GM13976 (cell line): ENCODE data around the gene TRAF1.

ENCODE experiments used
- DNase-seq: peaks from one replicate; pipeline ENCODE4 v3.0.0; 2012; ENCODE audit warnings: low spot score
- in situ Hi-C: fragments of 300-500 bp; cut with MboI; formaldehyde crosslinking; loops from one replicate; pipeline ENCODE4 v1.12.0; 2022; ENCODE audit warnings: low sequenced_read_pairs, mixed read lengths, inconsistent platforms; ENCODE audit not compliant: unreplicated experiment
- TF ChIP-seq, protein P1 (sequence below): IDR thresholded peaks from 2 replicates; pipeline ENCODE4 v1.5.1; 2012; ENCODE audit warnings: borderline replicate concordance, mild to moderate bottlenecking; ENCODE audit not compliant: insufficient read depth; ENCODE audit errors: extremely low read depth, missing control alignments, control extremely low read depth

Gene TRAF1

GRCh38 chr9:120901755-120902568 is 24.6 kb downstream of the TRAF1 start:
- in situ Hi-C loops, result no loop called here
- TF ChIP-seq, protein P1, sequence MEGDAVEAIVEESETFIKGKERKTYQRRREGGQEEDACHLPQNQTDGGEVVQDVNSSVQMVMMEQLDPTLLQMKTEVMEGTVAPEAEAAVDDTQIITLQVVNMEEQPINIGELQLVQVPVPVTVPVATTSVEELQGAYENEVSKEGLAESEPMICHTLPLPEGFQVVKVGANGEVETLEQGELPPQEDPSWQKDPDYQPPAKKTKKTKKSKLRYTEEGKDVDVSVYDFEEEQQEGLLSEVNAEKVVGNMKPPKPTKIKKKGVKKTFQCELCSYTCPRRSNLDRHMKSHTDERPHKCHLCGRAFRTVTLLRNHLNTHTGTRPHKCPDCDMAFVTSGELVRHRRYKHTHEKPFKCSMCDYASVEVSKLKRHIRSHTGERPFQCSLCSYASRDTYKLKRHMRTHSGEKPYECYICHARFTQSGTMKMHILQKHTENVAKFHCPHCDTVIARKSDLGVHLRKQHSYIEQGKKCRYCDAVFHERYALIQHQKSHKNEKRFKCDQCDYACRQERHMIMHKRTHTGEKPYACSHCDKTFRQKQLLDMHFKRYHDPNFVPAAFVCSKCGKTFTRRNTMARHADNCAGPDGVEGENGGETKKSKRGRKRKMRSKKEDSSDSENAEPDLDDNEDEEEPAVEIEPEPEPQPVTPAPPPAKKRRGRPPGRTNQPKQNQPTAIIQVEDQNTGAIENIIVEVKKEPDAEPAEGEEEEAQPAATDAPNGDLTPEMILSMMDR, result no peak
- no peak for DNase-seq

DNA sequence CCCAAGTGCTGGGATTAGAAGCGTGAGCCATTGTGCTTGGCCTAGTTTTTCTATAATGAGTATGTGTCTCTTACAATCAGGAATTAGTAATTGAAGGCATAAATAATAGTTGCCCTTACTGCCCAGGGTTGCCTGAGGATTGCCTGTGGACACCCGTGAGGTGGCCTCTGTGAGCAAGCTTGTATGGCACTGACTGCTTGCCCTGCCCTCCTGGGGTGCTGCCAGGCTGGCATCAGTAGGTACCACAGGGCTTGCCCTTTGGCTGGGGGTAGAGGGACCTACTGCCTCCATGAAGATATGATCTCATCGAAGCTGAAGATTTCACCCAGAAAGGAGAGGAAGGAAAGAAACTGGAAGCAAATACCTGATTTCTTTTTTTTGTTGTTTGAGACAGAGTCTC is 25.8 kb downstream of the TRAF1 start:
- TF ChIP-seq, protein P1, result no peak
- in situ Hi-C loops, result no loop called here
- DNase-seq, result no peak

DNA sequence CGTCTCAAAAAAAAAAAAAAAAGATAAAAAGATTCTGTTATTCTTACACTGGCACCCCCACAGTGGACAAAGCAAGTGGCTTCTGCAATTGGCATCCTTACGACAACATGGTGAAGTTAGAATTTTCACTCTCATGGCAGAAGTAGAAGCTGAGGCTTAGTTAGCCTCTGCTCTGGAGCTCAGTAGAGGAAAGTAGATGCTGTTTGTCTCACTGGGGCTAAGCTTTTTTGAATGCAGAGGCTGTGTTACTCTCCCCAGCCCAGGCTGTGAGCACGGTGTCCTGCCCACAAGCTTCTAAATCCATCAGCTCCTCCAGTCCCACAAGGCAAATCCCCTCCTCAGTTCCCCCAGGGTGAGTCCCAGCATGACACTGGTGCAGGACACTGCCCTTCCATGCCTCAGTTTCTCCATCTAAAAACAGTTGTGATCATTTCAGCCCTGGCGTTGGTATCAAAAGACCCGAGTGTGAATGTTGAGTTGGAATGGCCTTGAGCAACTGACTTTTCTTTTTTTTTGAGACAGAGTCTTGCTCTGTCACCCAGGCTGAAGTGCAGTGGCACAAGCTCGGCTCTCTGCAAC is 27.0 kb downstream of the TRAF1 start:
- in situ Hi-C loops, result no loop called here
- TF ChIP-seq, protein P1, result no peak
- DNase-seq, result no peak

- in situ Hi-C loops, result no loop called here
- TF ChIP-seq, protein P1, result no peak
- no peak for DNase-seq
Measured at GRCh38 chr9:120898396-120898795, 28.2 kb downstream of the TRAF1 start.

DNA sequence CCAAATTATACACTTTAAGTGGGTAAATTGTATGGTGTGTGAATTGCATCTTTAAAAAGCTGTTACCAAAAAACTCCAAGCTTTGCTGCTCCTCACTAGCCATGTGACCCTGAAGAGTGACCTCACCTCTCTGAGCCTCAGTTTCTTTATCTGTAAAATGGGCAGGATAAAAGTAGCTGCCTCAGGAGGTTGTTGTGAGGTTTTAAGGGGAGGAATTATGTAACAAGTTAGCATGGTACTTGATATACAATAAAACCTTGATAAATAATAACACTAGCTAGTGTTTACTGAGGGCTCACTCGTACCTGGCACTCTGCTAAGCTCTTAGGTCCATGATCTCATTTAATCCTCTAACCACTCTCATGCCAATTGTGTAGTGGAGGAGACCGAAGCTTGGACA is 30.6 kb downstream of the TRAF1 start:
- TF ChIP-seq, protein P1, result no peak
- DNase-seq, result no peak
- in situ Hi-C loops, result no loop called here

DNA sequence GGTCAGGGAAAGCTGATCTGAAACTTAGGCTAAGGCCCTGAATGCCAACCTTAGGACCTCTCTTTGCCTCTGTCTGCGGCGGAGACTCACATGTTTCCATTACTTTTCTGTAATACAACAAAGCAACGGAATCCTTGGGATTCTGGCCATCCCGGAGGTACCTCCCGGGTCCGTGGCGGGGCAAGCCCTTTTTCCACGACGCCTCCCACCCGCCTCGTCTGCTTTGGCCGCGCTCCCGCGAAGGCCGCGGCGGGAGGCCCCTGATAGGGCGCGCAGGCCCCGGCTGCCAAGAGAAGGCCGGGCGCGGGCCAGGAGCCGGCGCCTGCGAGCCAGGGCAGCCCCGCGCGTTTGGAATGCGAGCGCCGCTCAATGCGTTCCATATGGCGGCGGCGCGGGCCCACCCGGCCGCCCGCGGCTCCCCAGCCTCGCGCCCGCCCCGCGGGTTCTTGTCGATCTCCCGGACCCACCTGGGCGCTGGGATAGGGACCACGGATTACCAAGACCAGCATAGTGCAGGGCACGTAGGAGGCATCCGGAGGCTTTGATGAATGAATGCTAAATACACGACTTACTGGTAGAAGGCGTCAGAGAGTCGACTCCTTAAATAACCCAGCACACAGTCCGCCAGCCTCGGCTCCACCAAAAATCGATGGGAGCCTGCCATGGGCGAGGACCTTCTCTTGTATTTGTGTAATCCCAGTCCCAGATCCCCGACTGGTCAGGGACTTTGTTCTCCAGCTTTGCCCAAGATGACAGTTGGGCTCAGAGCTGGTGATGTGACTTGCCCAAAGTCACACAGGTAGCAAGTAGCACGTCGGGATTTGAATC is 32.1 kb downstream of the TRAF1 start:
- no peak for DNase-seq
- in situ Hi-C loops, result no loop called here

More for the DNA sequence above, 32.1 kb downstream of the TRAF1 start:
- TF ChIP-seq, protein P1, result no peak
